ENCODE data around the gene ZNF543. TPM values are rescaled to one million over a fixed set of nuclear protein-coding genes. Genes with fewer than 3 reads are reported as not detected.

The ZNF543 gene
- total and polyA plus RNA-seq, 2 of the 13 experiments (the other 11 are each of a cell fraction or from before 2014, with no cell fraction given) = 2.1 to 8.9 TPM

GRCh38 chr19:57279418-57280164 is 40.7 kb upstream of the ZNF543 start (continued):
- no peak for TF ChIP-seq GMEB1 (CRISPR knock-in tag; IDR thresholded peaks at IDR 0.05; ENCODE audit: borderline replicate concordance)
- TF ChIP-seq CSRNP1 (CRISPR knock-in tag; IDR thresholded peaks at IDR 0.05) = no peak; the same call in 1 of the 2 replicates
- TF ChIP-seq SNAPC2 (CRISPR knock-in tag; IDR thresholded peaks at IDR 0.05) = peak; percentile 88
- peak; percentile 18; the same call in 1 of the 2 replicates for TF ChIP-seq HOMEZ (CRISPR knock-in tag; IDR thresholded peaks at IDR 0.05; ENCODE audit: low read depth)
- TF ChIP-seq MED13 (CRISPR knock-in tag; IDR thresholded peaks at IDR 0.05) = 0 out of 2 replicates have a peak, but pooled peaks have one; percentile 24
- no peak for TF ChIP-seq BATF2 (CRISPR knock-in tag; IDR thresholded peaks at IDR 0.05)
- TF ChIP-seq FOXA1 (IDR thresholded peaks at IDR 0.05) = no peak
- 0 out of 2 replicates have a peak, but pooled peaks have one; percentile 47 for TF ChIP-seq FOXA1 (CRISPR knock-in tag; IDR thresholded peaks at IDR 0.05)
- TF ChIP-seq ZNF644 (CRISPR knock-in tag; IDR thresholded peaks at IDR 0.05; ENCODE audit: low read depth) = 0 out of 2 replicates have a peak, but pooled peaks have one; percentile 26
- no peak for TF ChIP-seq DBP (CRISPR knock-in tag; IDR thresholded peaks at IDR 0.05; ENCODE audit: not compliant biosample characterization)
- peak; percentile 81 for TF ChIP-seq BHLHE40 (IDR thresholded peaks at IDR 0.05; ENCODE audit: low read length)
- TF ChIP-seq ZNF337 (CRISPR knock-in tag; IDR thresholded peaks at IDR 0.05; ENCODE audit: borderline replicate concordance, low read depth) = peak; percentile 70; the same call in 1 of the 2 replicates
- TF ChIP-seq ZFP37 (CRISPR knock-in tag; IDR thresholded peaks at IDR 0.05; ENCODE audit: borderline replicate concordance) = peak; percentile 89; the same call in 1 of the 2 replicates
- TF ChIP-seq PRDM10 (CRISPR knock-in tag; IDR thresholded peaks at IDR 0.05; ENCODE audit: low read depth) = peak; percentile 73
- peak; percentile 45; the same call in 1 of the 2 replicates for TF ChIP-seq SP5 (CRISPR knock-in tag; IDR thresholded peaks at IDR 0.05; ENCODE audit: borderline replicate concordance, low read depth)
- TF ChIP-seq NFATC3 (CRISPR knock-in tag; IDR thresholded peaks at IDR 0.05) = 0 out of 2 replicates have a peak, but pooled peaks have one; percentile 49
- peak; percentile 54 for TF ChIP-seq RBM39 (IDR thresholded peaks at IDR 0.05; ENCODE audit: low read depth, low read length, poor library complexity, severe bottlenecking)
- TF ChIP-seq ZNF713 (CRISPR knock-in tag; IDR thresholded peaks at IDR 0.05) = 0 out of 2 replicates have a peak, but pooled peaks have one; percentile 6
